Right hindlimb (tissue), 1 donor: ENCODE data around the gene TNKS2.
"Not testable (repeated sequence)": the region's sequence is repeated elsewhere in the genome, so short reads cannot be mapped to it uniquely, and the experiment has no call there.

Experiments used
- DNase-seq: peaks from one replicate; pipeline ENCODE4 v3.0.0-alpha.2; 2018

Gene TNKS2

GRCh38 chr10:91797874-91798648, at the start of gene TNKS2:
TNKS2 (plus strand) TSS chr10:91798426; CDS start chr10:91798691, 265 bp downstream.
- peak; percentile 98 for DNase-seq

GRCh38 chr10:91749592-91749991, 48.6 kb upstream of the TNKS2 start:
- not testable (repeated sequence) for DNase-seq

GRCh38 chr10:91756286-91756685, 41.9 kb upstream of the TNKS2 start:
- DNase-seq, result no peak

GRCh38 chr10:91758303-91759146, 39.7 kb upstream of the TNKS2 start:
- DNase-seq, result no peak

GRCh38 chr10:91759581-91759986, 38.6 kb upstream of the TNKS2 start:
- DNase-seq, result no peak

GRCh38 chr10:91761721-91762120, 36.5 kb upstream of the TNKS2 start:
- no peak for DNase-seq

GRCh38 chr10:91762878-91763277, 35.3 kb upstream of the TNKS2 start:
- DNase-seq, result no peak

- DNase-seq, result no peak
Measured at GRCh38 chr10:91766676-91767075, 31.6 kb upstream of the TNKS2 start.

GRCh38 chr10:91768123-91768522, 30.1 kb upstream of the TNKS2 start:
- no peak for DNase-seq

GRCh38 chr10:91771907-91772306, 26.3 kb upstream of the TNKS2 start:
- DNase-seq, result no peak

GRCh38 chr10:91772461-91772860, 25.8 kb upstream of the TNKS2 start:
- no peak for DNase-seq

- DNase-seq, result no peak
Measured at GRCh38 chr10:91772869-91773268, 25.4 kb upstream of the TNKS2 start.

GRCh38 chr10:91774571-91774970, 23.7 kb upstream of the TNKS2 start:
- no peak for DNase-seq

GRCh38 chr10:91775731-91776130, 22.5 kb upstream of the TNKS2 start:
- DNase-seq, result no peak

GRCh38 chr10:91776266-91776665, 22.0 kb upstream of the TNKS2 start:
- DNase-seq, result no peak

GRCh38 chr10:91778485-91778884, 19.7 kb upstream of the TNKS2 start:
- no peak for DNase-seq

- DNase-seq, result no peak
Measured at GRCh38 chr10:91779011-91779605, 19.1 kb upstream of the TNKS2 start.

- DNase-seq, result no peak
Measured at GRCh38 chr10:91782539-91782938, 15.7 kb upstream of the TNKS2 start.

GRCh38 chr10:91785830-91786229, 12.4 kb upstream of the TNKS2 start:
- DNase-seq, result no peak

- no peak for DNase-seq
Measured at GRCh38 chr10:91787258-91787657, 11.0 kb upstream of the TNKS2 start.

GRCh38 chr10:91787810-91788209, 10.4 kb upstream of the TNKS2 start:
- no peak for DNase-seq

GRCh38 chr10:91788527-91788926, 9.7 kb upstream of the TNKS2 start:
- DNase-seq, result no peak

GRCh38 chr10:91796331-91797047, 1.7 kb upstream of the TNKS2 start:
- DNase-seq, result no peak
